ENCODE measurements around the gene DBNDD2.

Gene DBNDD2

GRCh38 chr20:45407783-45408645 lies at the start of gene DBNDD2:
DBNDD2 (plus strand) TSS chr20:45408289; CDS start chr20:45408468, 179 bp downstream.
- no peak for DNase-seq

- DNase-seq: no peak
Observed at GRCh38 chr20:45359069-45359405, 49.1 kb upstream of the DBNDD2 start.

- no peak for DNase-seq
Observed at GRCh38 chr20:45359406-45360148, 48.5 kb upstream of the DBNDD2 start.

- DNase-seq: no peak
Observed at GRCh38 chr20:45361793-45362192, 46.3 kb upstream of the DBNDD2 start.

- peak; percentile 95 for DNase-seq
Observed at GRCh38 chr20:45362804-45363610, 45.1 kb upstream of the DBNDD2 start, which contains the start of gene SYS1. SYS1 (plus strand) TSS chr20:45363156; CDS start chr20:45363532, 376 bp downstream.

GRCh38 chr20:45363611-45364492 lies 44.2 kb upstream of the DBNDD2 start:
- DNase-seq: no peak

GRCh38 chr20:45365444-45365970 lies 42.6 kb upstream of the DBNDD2 start:
- DNase-seq: no peak

GRCh38 chr20:45366192-45366591 lies 41.9 kb upstream of the DBNDD2 start:
- no peak for DNase-seq

- no peak for DNase-seq
Observed at GRCh38 chr20:45366631-45367030, 41.5 kb upstream of the DBNDD2 start.

- DNase-seq: no peak
Observed at GRCh38 chr20:45367126-45367525, 41.0 kb upstream of the DBNDD2 start.

GRCh38 chr20:45368221-45368980 lies 39.7 kb upstream of the DBNDD2 start:
- DNase-seq: no peak

GRCh38 chr20:45370571-45371160 lies 37.4 kb upstream of the DBNDD2 start:
- no peak for DNase-seq

GRCh38 chr20:45372241-45372640 lies 35.8 kb upstream of the DBNDD2 start:
- DNase-seq: no peak

- DNase-seq: no peak
Observed at GRCh38 chr20:45372646-45373352, 35.3 kb upstream of the DBNDD2 start.

- DNase-seq: peak; percentile 28
Observed at GRCh38 chr20:45373353-45374100, 34.6 kb upstream of the DBNDD2 start.

GRCh38 chr20:45374101-45374467 lies 34.0 kb upstream of the DBNDD2 start:
- DNase-seq: no peak

GRCh38 chr20:45374966-45375365 lies 33.1 kb upstream of the DBNDD2 start:
- no peak for DNase-seq

- no peak for DNase-seq
Observed at GRCh38 chr20:45377269-45377668, 30.8 kb upstream of the DBNDD2 start.

- no peak for DNase-seq
Observed at GRCh38 chr20:45378191-45378590, 29.9 kb upstream of the DBNDD2 start, which contains the start of gene TP53TG5. TP53TG5 (minus strand) TSS chr20:45378325; CDS start chr20:45378236, 89 bp downstream.

Data from NCI-H524 treated with DMSO at 0.1 percent for 48 hours (cell line).